HFFc6 (cell line): ENCODE measurements around the gene TWSG1. TPM values are rescaled to one million over a fixed set of nuclear protein-coding genes. Genes with fewer than 3 reads are reported as not detected.

Experiments used
- DNase-seq: peaks from one replicate; pipeline ENCODE4 v3.0.0-alpha.2; 2018
- H3K27ac Mint-ChIP-seq: 2 replicates; pipeline ENCODE4 v1.8.0; 2020; ENCODE audit warnings: mild to moderate bottlenecking, mixed read lengths
- H3K27me3 Mint-ChIP-seq: 2 replicates; pipeline ENCODE4 v1.8.0; 2021; ENCODE audit warnings: mild to moderate bottlenecking, moderate library complexity, mixed read lengths; ENCODE audit not compliant: insufficient read depth
- H3K36me3 Mint-ChIP-seq: 2 replicates; pipeline ENCODE4 v1.8.0; 2021; ENCODE audit warnings: low read depth, mixed read lengths
- H3K4me1 Mint-ChIP-seq: 2 replicates; pipeline ENCODE4 v1.8.0; 2020; ENCODE audit warnings: low read depth, mixed read lengths
- H3K4me3 Mint-ChIP-seq: 2 replicates; pipeline ENCODE4 v1.8.0; 2020; ENCODE audit warnings: mild to moderate bottlenecking, moderate library complexity, mixed read lengths
- H3K9me3 Mint-ChIP-seq: 2 replicates; pipeline ENCODE4 v1.8.0; 2020; ENCODE audit warnings: mild to moderate bottlenecking, mixed read lengths
- total RNA-seq, 6 experiments: library from RNA; stranded (reverse); fragmentation: NEBNext Ultra II Directional; extraction: Animal tissue kit (Norgen Biotek cat#: 25700); gene quantifications; 2 replicates in 1 of 6; 3 replicates in 5 of 6; pipeline ENCODE4 v1.2.3, GENCODE V29; 2021
- TF ChIP-seq, protein P1 (sequence below): fragments of 200-600 bp; sonication (generic); IDR thresholded peaks from 2 replicates; pipeline ENCODE4 v1.5.0; 2021; ENCODE audit warnings: antibody characterized with exemption, mild to moderate bottlenecking

TWSG1 gene
- total RNA-seq, 6 experiments from 2014 or later: 119 to 153 (median 138) TPM

- DNase-seq: no peak
- Mint-ChIP-seq H3K36me3 (no peaks in the 10 kb centered on the region), H3K4me3 (no peak overlapping the region), H3K4me1 (peaks cover 9% of the 10 kb centered on the region), H3K27ac (no peak overlapping the region), H3K9me3 (no peaks in the 10 kb centered on the region), H3K27me3 (no peaks in the 10 kb centered on the region; the same call in 1 of the 2 replicates)
- TF ChIP-seq, protein P1, sequence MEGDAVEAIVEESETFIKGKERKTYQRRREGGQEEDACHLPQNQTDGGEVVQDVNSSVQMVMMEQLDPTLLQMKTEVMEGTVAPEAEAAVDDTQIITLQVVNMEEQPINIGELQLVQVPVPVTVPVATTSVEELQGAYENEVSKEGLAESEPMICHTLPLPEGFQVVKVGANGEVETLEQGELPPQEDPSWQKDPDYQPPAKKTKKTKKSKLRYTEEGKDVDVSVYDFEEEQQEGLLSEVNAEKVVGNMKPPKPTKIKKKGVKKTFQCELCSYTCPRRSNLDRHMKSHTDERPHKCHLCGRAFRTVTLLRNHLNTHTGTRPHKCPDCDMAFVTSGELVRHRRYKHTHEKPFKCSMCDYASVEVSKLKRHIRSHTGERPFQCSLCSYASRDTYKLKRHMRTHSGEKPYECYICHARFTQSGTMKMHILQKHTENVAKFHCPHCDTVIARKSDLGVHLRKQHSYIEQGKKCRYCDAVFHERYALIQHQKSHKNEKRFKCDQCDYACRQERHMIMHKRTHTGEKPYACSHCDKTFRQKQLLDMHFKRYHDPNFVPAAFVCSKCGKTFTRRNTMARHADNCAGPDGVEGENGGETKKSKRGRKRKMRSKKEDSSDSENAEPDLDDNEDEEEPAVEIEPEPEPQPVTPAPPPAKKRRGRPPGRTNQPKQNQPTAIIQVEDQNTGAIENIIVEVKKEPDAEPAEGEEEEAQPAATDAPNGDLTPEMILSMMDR: no peak
These were observed 75.9 kb downstream of the TWSG1 start for GRCh38 chr18:9410515-9410914.

- H3K36me3 Mint-ChIP-seq: no peaks in the 10 kb centered on the region
- H3K27ac Mint-ChIP-seq: no peak overlapping the region
- no peaks in the 10 kb centered on the region for H3K9me3 Mint-ChIP-seq
- peaks cover 22% of the 10 kb centered on the region for H3K4me1 Mint-ChIP-seq
- no peak overlapping the region for H3K4me3 Mint-ChIP-seq
- no peaks in the 10 kb centered on the region; the same call in 1 of the 2 replicates for H3K27me3 Mint-ChIP-seq
- peak; percentile 59 for DNase-seq
- TF ChIP-seq, protein P1: no peak
These were observed 79.0 kb downstream of the TWSG1 start for GRCh38 chr18:9413576-9413975.

- peaks cover 31% of the 10 kb centered on the region for H3K4me1 Mint-ChIP-seq
- H3K4me3 Mint-ChIP-seq: peak overlapping the region; percentile 69
- peaks cover 2% of the 10 kb centered on the region; the same call in 1 of the 2 replicates for H3K27me3 Mint-ChIP-seq
- H3K27ac Mint-ChIP-seq: peak overlapping the region; percentile 72
- TF ChIP-seq, protein P1: no peak
- no peak for DNase-seq
- H3K9me3 Mint-ChIP-seq: no peaks in the 10 kb centered on the region
- no peaks in the 10 kb centered on the region for H3K36me3 Mint-ChIP-seq
These were observed 82.0 kb downstream of the TWSG1 start for GRCh38 chr18:9416563-9417072.

DNA sequence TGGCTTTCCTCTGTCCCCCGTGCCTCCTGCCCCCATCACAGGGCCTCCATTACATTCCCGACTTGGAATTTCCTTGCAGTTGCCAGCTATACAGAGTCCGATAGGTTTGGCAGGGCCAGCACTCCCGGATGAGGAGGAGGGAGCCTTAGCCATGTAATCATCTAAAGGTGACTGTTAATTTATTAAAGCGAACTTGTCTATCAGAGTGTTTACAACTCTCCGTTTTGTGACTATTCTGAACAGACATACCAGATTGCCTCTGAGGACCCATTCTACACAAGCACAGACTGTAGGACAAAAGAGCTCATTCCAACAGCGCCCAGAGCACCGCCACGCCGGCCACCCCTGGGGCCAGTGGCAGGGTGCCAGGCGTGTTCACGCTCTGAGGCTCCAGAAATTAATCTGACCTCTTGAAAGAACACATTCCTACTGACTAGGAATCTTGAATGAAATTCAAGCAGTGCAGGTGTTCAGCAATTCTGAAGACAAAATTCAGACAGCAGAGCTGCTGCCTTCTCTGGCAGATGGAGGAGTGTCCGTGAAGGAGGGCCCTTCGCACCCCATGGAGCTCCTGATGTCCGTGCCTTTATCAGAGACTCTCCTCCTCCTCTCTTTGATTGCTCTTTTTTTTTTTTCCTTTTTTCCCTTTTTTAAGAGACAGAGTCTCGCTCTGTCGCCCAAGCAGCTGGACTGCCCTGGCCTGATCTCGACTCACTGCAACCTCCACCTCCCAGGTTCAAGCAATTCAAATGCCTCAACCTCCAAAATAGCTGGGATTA, 82.7 kb downstream of the TWSG1 start:
- peaks cover 31% of the 10 kb centered on the region for H3K4me1 Mint-ChIP-seq
- peak overlapping the region; percentile 72 for H3K27ac Mint-ChIP-seq
- peak overlapping the region; percentile 69 for H3K4me3 Mint-ChIP-seq
- DNase-seq: no peak
- TF ChIP-seq, protein P1: no peak
- no peaks in the 10 kb centered on the region for H3K36me3 Mint-ChIP-seq
- no peaks in the 10 kb centered on the region for H3K9me3 Mint-ChIP-seq
- H3K27me3 Mint-ChIP-seq: peaks cover 2% of the 10 kb centered on the region; the same call in 1 of the 2 replicates

DNA sequence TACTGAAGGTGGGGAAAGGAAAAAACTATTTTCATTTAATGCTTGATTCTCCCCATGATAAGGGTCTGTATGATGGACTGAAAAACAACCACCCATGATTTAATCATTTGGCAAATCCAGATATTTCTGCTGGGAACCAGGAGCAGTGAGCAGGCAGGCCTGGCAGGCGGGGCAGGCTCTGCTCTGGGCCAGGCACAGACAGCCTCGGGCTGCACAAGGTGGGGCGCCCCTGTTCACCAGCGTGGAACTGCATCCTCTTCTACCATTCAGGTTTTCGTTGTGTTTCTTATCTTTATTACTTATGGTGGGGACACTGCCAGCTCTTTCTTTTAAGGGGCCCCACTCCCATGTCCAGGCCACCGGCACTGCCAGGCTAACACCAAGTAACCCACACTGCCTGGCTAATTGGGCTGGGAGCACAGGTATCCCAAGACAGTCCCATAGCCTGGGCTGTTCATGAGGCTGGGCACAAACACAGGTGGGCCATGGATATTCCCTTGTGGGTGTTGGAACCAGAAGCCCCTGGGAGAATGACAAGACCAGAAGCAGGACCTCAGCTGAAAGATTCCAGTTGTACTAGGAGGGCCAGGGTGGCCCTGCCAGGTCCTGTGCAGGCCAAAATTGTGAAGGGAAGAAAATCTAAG, 83.6 kb downstream of the TWSG1 start:
- no peak overlapping the region for H3K27ac Mint-ChIP-seq
- no peaks in the 10 kb centered on the region for H3K36me3 Mint-ChIP-seq
- no peaks in the 10 kb centered on the region for H3K9me3 Mint-ChIP-seq
- peaks cover 2% of the 10 kb centered on the region; the same call in 1 of the 2 replicates for H3K27me3 Mint-ChIP-seq
- H3K4me3 Mint-ChIP-seq: no peak overlapping the region
- TF ChIP-seq, protein P1: no peak
- DNase-seq: no peak
- peaks cover 31% of the 10 kb centered on the region for H3K4me1 Mint-ChIP-seq
